Measurements from ENCODE around the gene GRM7. TPM values are rescaled to one million over a fixed set of nuclear protein-coding genes. Genes with fewer than 3 reads are reported as not detected.

GRM7 gene
- total RNA-seq, 1 experiment from 2014 or later = 0.28 TPM

DNA sequence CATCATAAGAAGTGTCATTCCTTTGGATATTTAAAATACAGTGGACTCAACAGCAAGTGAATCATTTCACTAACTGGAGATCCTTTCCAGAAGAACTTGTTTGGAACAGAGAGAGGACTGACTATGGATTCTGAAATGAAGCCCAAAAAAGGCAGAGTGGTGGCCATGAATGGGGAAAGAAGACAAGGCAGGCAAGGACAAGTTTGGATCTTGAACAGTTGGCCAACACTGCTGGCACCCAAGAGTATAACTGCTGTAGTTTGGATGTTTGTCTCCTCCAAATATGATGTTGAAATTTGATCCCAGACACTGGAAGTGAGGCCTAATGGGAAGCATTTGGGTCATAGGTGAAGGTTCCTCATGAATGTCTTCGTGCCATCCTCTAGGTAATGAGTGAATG lies 686.9 kb downstream of the GRM7 start:
- Mint-ChIP-seq H3K36me3 (ENCODE audit: insufficient read depth in 1 of 3, low read depth in 3 of 3) (peaks cover 8 to 19% (median 14%) of the 10 kb centered on the region in 3 experiments), H3K27me3 (ENCODE audit: low read depth) (no peaks in the 10 kb centered on the region), H3K4me1 (peaks cover 2 to 4% of the 10 kb centered on the region in 2 experiments; a peak in 1 of 4 replicates), H3K27ac (no peak overlapping the region), H3K4me3 (no peak overlapping the region), H3K9me3 (peaks cover 15 to 23% of the 10 kb centered on the region in 2 experiments)
- no peak overlapping the region for H4K5ac ChIP-seq (ENCODE audit: insufficient read length, low read depth, low read length)
- no peak overlapping the region for H3K9ac ChIP-seq (ENCODE audit: extremely low read depth, insufficient read length, low read length)
- H2BK120ac ChIP-seq (ENCODE audit: low read depth, low read length, poor library complexity, severe bottlenecking) = no peak overlapping the region
- H3K4ac ChIP-seq (ENCODE audit: low read depth, low read length) = no peak overlapping the region
- no peak overlapping the region for H3K18ac ChIP-seq (ENCODE audit: insufficient read length, low read depth, low read length)
- no peaks in the 10 kb centered on the region for H3K79me2 ChIP-seq (ENCODE audit: insufficient read depth, low read length)
- H3K27ac ChIP-seq (ENCODE audit: insufficient read length, low read depth, low read length) = no peak overlapping the region
- H3K27me3 ChIP-seq (ENCODE audit: insufficient read depth, low read length) = no peaks in the 10 kb centered on the region
- H4K20me1 ChIP-seq (ENCODE audit: control insufficient read depth, insufficient read depth, insufficient read length) = no peaks in the 10 kb centered on the region
- no peak overlapping the region for H2BK12ac ChIP-seq (ENCODE audit: insufficient read length, low read depth, low read length)
- H2BK5ac ChIP-seq (ENCODE audit: insufficient read length, low read length) = no peak overlapping the region
- H3K9me3 ChIP-seq (ENCODE audit: control insufficient read depth, low read depth, low read length) = peaks cover 13% of the 10 kb centered on the region
- H4K91ac ChIP-seq (ENCODE audit: insufficient read length, low read depth, low read length) = no peak overlapping the region
- no peak for DNase-seq
- no peak overlapping the region for H3K4me2 ChIP-seq (ENCODE audit: insufficient read depth, insufficient read length, low read length)
- TF ChIP-seq, protein P1, sequence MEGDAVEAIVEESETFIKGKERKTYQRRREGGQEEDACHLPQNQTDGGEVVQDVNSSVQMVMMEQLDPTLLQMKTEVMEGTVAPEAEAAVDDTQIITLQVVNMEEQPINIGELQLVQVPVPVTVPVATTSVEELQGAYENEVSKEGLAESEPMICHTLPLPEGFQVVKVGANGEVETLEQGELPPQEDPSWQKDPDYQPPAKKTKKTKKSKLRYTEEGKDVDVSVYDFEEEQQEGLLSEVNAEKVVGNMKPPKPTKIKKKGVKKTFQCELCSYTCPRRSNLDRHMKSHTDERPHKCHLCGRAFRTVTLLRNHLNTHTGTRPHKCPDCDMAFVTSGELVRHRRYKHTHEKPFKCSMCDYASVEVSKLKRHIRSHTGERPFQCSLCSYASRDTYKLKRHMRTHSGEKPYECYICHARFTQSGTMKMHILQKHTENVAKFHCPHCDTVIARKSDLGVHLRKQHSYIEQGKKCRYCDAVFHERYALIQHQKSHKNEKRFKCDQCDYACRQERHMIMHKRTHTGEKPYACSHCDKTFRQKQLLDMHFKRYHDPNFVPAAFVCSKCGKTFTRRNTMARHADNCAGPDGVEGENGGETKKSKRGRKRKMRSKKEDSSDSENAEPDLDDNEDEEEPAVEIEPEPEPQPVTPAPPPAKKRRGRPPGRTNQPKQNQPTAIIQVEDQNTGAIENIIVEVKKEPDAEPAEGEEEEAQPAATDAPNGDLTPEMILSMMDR (conservative IDR thresholded peaks at IDR 0.05) = no peak
- H3K56ac ChIP-seq (ENCODE audit: insufficient read length, low read depth, low read length) = no peak overlapping the region
- no peak overlapping the region for H3T11ph ChIP-seq (ENCODE audit: low read length)
- no peaks in the 10 kb centered on the region for H3K79me1 ChIP-seq (ENCODE audit: insufficient read depth, low read depth, low read length, poor library complexity, severe bottlenecking)
- no CpG with 5 or more reads among the region's 1 CpG for WGBS (ENCODE audit: extremely low coverage, insufficient read length, low lambda C conversion rate)
- H2BK20ac ChIP-seq (ENCODE audit: low read depth, low read length, poor library complexity, severe bottlenecking) = no peak overlapping the region
- H2AK5ac ChIP-seq (ENCODE audit: insufficient read length, low read length) = no peak overlapping the region
- H3K14ac ChIP-seq (ENCODE audit: insufficient read depth, low read length) = no peak overlapping the region
- no peak overlapping the region for H2BK15ac ChIP-seq (ENCODE audit: low read depth, low read length)
- no peaks in the 10 kb centered on the region for H3K4me1 ChIP-seq (ENCODE audit: insufficient read depth, low read length)
- H3K23ac ChIP-seq (ENCODE audit: insufficient read length, low read depth, low read length) = no peak overlapping the region
- H3K23me2 ChIP-seq (ENCODE audit: insufficient read length, low read depth, low read length, poor library complexity, severe bottlenecking) = no peaks in the 10 kb centered on the region
- H2AFZ ChIP-seq (ENCODE audit: low read length) = no peak overlapping the region
- no peak overlapping the region for H4K8ac ChIP-seq (replicated peaks; ENCODE audit: insufficient read length, low read depth, low read length)
